Esophagus muscularis mucosa (tissue), 4 donors: ENCODE measurements around the gene TNFRSF19. TPM values are rescaled to one million over a fixed set of nuclear protein-coding genes. Genes with fewer than 3 reads are reported as not detected.

ENCODE experiments used
- DNase-seq: peaks from one replicate; pipeline ENCODE4 v3.0.0-alpha.2; 2017; ENCODE audit errors: extremely low spot score
- H3K27ac ChIP-seq, 4 donors: fragments of 200-600 bp; sonication (generic); replicated peaks in 1 of 4; 1 replicate in 3 of 4; 2 replicates in 1 of 4; pipeline ENCODE4 v1.5.1; 2016 to 2019; ENCODE audit warnings: mild to moderate bottlenecking in 1 of 4
- H3K27me3 ChIP-seq, 4 donors: fragments of 200-600 bp; sonication (generic); one replicate each; pipeline versions ENCODE4 v1.5.1 to v1.6.0; 2016 to 2019
- H3K36me3 ChIP-seq, 4 donors: fragments of 200-600 bp; sonication (generic); one replicate each; pipeline ENCODE4 v1.5.1; 2016 to 2019
- H3K4me1 ChIP-seq, 4 donors: fragments of 200-600 bp; sonication (generic); one replicate each; pipeline ENCODE4 v1.5.1; 2016 to 2019
- H3K4me3 ChIP-seq, 4 donors: fragments of 200-600 bp; sonication (generic); 1 replicate in 2 of 4; 2 replicates in 2 of 4; pipeline ENCODE4 v1.5.1; 2016 to 2019; ENCODE audit warnings: mild to moderate bottlenecking in 4 of 4, moderate library complexity in 1 of 4
- H3K9me3 ChIP-seq, 4 donors: fragments of 200-600 bp; sonication (generic); 1 replicate in 3 of 4; 2 replicates in 1 of 4; pipeline ENCODE4 v1.5.1; 2016 to 2019
- CTCF ChIP-seq, 3 experiments: fragments of 200-600 bp in 2 of 3; fragments of 450-650 bp in 1 of 3; sonication (generic) in 2 of 3; IDR thresholded peaks; one replicate each; pipeline ENCODE4 v1.5.1; 2017 to 2019; ENCODE audit warnings: antibody characterized with exemption in 3 of 3, mild to moderate bottlenecking in 2 of 3, moderate library complexity in 1 of 3
- EP300 ChIP-seq: sonication (generic); formaldehyde crosslinking; IDR thresholded peaks from one replicate; pipeline ENCODE4 v1.6.1; 2017; ENCODE audit warnings: antibody characterized with exemption
- POLR2A ChIP-seq: fragments of 450-650 bp; IDR thresholded peaks from one replicate; pipeline ENCODE4 v1.6.1; 2017; ENCODE audit warnings: antibody characterized with exemption, moderate library complexity, mild to moderate bottlenecking, low read depth
- POLR2AphosphoS5 ChIP-seq, 2 donors: sonication (generic); formaldehyde crosslinking; IDR thresholded peaks; one replicate each; pipeline ENCODE4 v1.6.1; 2017; ENCODE audit warnings: antibody characterized with exemption in 2 of 2
- whole genome bisulfite sequencing: methylation state at CpG from one replicate; pipeline ENCODE4 v1.1.5; 2018; 5-methylcytosine and 5-hydroxymethylcytosine counted together
- intact Hi-C: fragments of 100-400 bp; cut with DNase I; formaldehyde crosslinking; loops from one replicate; pipeline ENCODE4 v1.15.1; 2023
- total RNA-seq, 4 donors: library from RNA; depleted of rRNA; stranded (reverse); fragments of >200 nt; gene quantifications; one replicate each; pipeline versions ENCODE4 v1.1.0 to v1.2.1, GENCODE V29; 2016

The TNFRSF19 gene
- total RNA-seq, 4 donors from 2014 or later, result 3.2 to 5.6 (median 5.0) TPM

- H3K4me3 ChIP-seq, result no peak overlapping the region
- H3K9me3 ChIP-seq, result no peaks in the 10 kb centered on the region
- H3K27me3 ChIP-seq, result no peaks in the 10 kb centered on the region
- peaks cover 0 to 12% (median 7%) of the 10 kb centered on the region in 4 donors for H3K4me1 ChIP-seq
- no peaks in the 10 kb centered on the region for H3K36me3 ChIP-seq
- no peak for TF ChIP-seq CTCF (IDR thresholded peaks at IDR 0.05)
- TF ChIP-seq EP300, result no peak
- no peak for TF ChIP-seq POLR2A
- no peak for TF ChIP-seq POLR2AphosphoS5 (IDR thresholded peaks at IDR 0.05)
- WGBS, result 84% methylated on average over 3 of the region's 3 CpGs
- intact Hi-C loops, result no loop called here
- no peak overlapping the region for H3K27ac ChIP-seq
- no peak for DNase-seq
Measured at GRCh38 chr13:23628250-23628649, 58.0 kb downstream of the TNFRSF19 start.

- TF ChIP-seq POLR2AphosphoS5 (IDR thresholded peaks at IDR 0.05), result no peak
- TF ChIP-seq POLR2A, result no peak
- TF ChIP-seq CTCF (IDR thresholded peaks at IDR 0.05), result no peak
- TF ChIP-seq EP300, result no peak
- Histone ChIP-seq H3K36me3 (no peaks in the 10 kb centered on the region), H3K27me3 (no peaks in the 10 kb centered on the region), H3K4me3 (no peak overlapping the region), H3K27ac (no peak overlapping the region), H3K9me3 (no peaks in the 10 kb centered on the region), H3K4me1 (peaks cover 0 to 12% (median 7%) of the 10 kb centered on the region in 4 donors)
- no peak for DNase-seq
- intact Hi-C loops, result no loop called here
- 97% methylated on average over 5 of the region's 5 CpGs for WGBS
Measured at GRCh38 chr13:23628765-23629565, 58.8 kb downstream of the TNFRSF19 start.

- DNase-seq, result no peak
- Histone ChIP-seq H3K36me3 (no peaks in the 10 kb centered on the region), H3K4me3 (no peak overlapping the region), H3K9me3 (no peaks in the 10 kb centered on the region), H3K27me3 (no peaks in the 10 kb centered on the region), H3K27ac (no peak overlapping the region), H3K4me1 (peaks cover 0 to 12% (median 7%) of the 10 kb centered on the region in 4 donors)
- WGBS, result 93% methylated on average over 6 of the region's 6 CpGs
- TF ChIP-seq CTCF (IDR thresholded peaks at IDR 0.05), result no peak
- no peak for TF ChIP-seq EP300
- no peak for TF ChIP-seq POLR2AphosphoS5 (IDR thresholded peaks at IDR 0.05)
- TF ChIP-seq POLR2A, result no peak
- intact Hi-C loops, result no loop called here
Measured at GRCh38 chr13:23629566-23630272, 59.5 kb downstream of the TNFRSF19 start.

GRCh38 chr13:23630349-23631093 lies 60.3 kb downstream of the TNFRSF19 start:
- intact Hi-C loops, result no loop called here
- no peaks in the 10 kb centered on the region for H3K9me3 ChIP-seq
- H3K27ac ChIP-seq, result no peak overlapping the region
- H3K4me3 ChIP-seq, result no peak overlapping the region
- no peaks in the 10 kb centered on the region for H3K36me3 ChIP-seq
- 85% methylated on average over 5 of the region's 5 CpGs for WGBS
- no peak for DNase-seq
- no peak for TF ChIP-seq CTCF (IDR thresholded peaks at IDR 0.05)
- no peak for TF ChIP-seq POLR2A
- TF ChIP-seq EP300, result no peak
- no peak for TF ChIP-seq POLR2AphosphoS5 (IDR thresholded peaks at IDR 0.05)
- H3K4me1 ChIP-seq, result peaks cover 0 to 12% (median 7%) of the 10 kb centered on the region in 4 donors
- no peaks in the 10 kb centered on the region for H3K27me3 ChIP-seq
